ENCODE data around the gene SNAP47. TPM values are rescaled to one million over a fixed set of nuclear protein-coding genes. Genes with fewer than 3 reads are reported as not detected.

SNAP47 gene
- total RNA-seq, 1 donor from 2014 or later, result 24.2 TPM

- H3K27me3 Mint-ChIP-seq, result no peaks in the 10 kb centered on the region
- TF ChIP-seq CTCF (IDR thresholded peaks at IDR 0.05), result no peak
Observed at GRCh38 chr1:227776331-227776771, 41.1 kb downstream of the SNAP47 start.

GRCh38 chr1:227777156-227777555 is 41.9 kb downstream of the SNAP47 start:
- ATAC-seq (ENCODE audit: low read depth), result no peak
- TF ChIP-seq CTCF (IDR thresholded peaks at IDR 0.05), result no peak
- POLR2A ChIA-PET, result no interaction called here

More at GRCh38 chr1:227776331-227776771, 41.1 kb downstream of the SNAP47 start:
- no peaks in the 10 kb centered on the region for H3K4me1 Mint-ChIP-seq
- no peak for ATAC-seq (ENCODE audit: low read depth)
- H3K9me3 Mint-ChIP-seq, result no peaks in the 10 kb centered on the region
- no peak overlapping the region for H3K27ac Mint-ChIP-seq
- no peak for DNase-seq
- ChIA-PET CTCF (no interaction called here), POLR2A (no interaction called here)
- H3K4me3 Mint-ChIP-seq, result no peak overlapping the region
- intact Hi-C loops (cut with micrococcal nuclease), result no loop called here
- peaks cover 33% of the 10 kb centered on the region for H3K36me3 Mint-ChIP-seq (ENCODE audit: low read depth)

GRCh38 chr1:227777646-227778045 is 42.4 kb downstream of the SNAP47 start:
- no peaks in the 10 kb centered on the region for H3K4me1 Mint-ChIP-seq
- TF ChIP-seq CTCF (IDR thresholded peaks at IDR 0.05), result no peak
- H3K9me3 Mint-ChIP-seq, result no peaks in the 10 kb centered on the region
- ChIA-PET POLR2A (no interaction called here), CTCF (no interaction called here)
- no peak overlapping the region for H3K4me3 Mint-ChIP-seq
- peaks cover 32% of the 10 kb centered on the region for H3K36me3 Mint-ChIP-seq (ENCODE audit: low read depth)
- no peak overlapping the region for H3K27ac Mint-ChIP-seq
- DNase-seq (no peak), ATAC-seq (ENCODE audit: low read depth) (no peak)
- intact Hi-C loops (cut with micrococcal nuclease), result no loop called here
- no peaks in the 10 kb centered on the region for H3K27me3 Mint-ChIP-seq

More at GRCh38 chr1:227777156-227777555, 41.9 kb downstream of the SNAP47 start:
- H3K4me1 Mint-ChIP-seq, result no peaks in the 10 kb centered on the region
- CTCF ChIA-PET, result no interaction called here
- no peak for DNase-seq
- peaks cover 33% of the 10 kb centered on the region for H3K36me3 Mint-ChIP-seq (ENCODE audit: low read depth)
- intact Hi-C loops (cut with micrococcal nuclease), result no loop called here
- H3K9me3 Mint-ChIP-seq, result no peaks in the 10 kb centered on the region
- no peak overlapping the region for H3K4me3 Mint-ChIP-seq
- H3K27me3 Mint-ChIP-seq, result no peaks in the 10 kb centered on the region
- H3K27ac Mint-ChIP-seq, result no peak overlapping the region

GRCh38 chr1:227778401-227778947 is 43.2 kb downstream of the SNAP47 start:
- Mint-ChIP-seq H3K9me3 (no peaks in the 10 kb centered on the region), H3K27me3 (no peaks in the 10 kb centered on the region), H3K36me3 (ENCODE audit: low read depth) (peaks cover 33% of the 10 kb centered on the region), H3K4me3 (no peak overlapping the region), H3K27ac (no peak overlapping the region), H3K4me1 (no peaks in the 10 kb centered on the region)
- ChIA-PET POLR2A (no interaction called here), CTCF (no interaction called here)
- no peak for ATAC-seq (ENCODE audit: low read depth)
- TF ChIP-seq CTCF (IDR thresholded peaks at IDR 0.05), result no peak
- DNase-seq, result no peak
- intact Hi-C loops (cut with micrococcal nuclease), result no loop called here

GRCh38 chr1:227779021-227779441 is 43.8 kb downstream of the SNAP47 start:
- TF ChIP-seq CTCF (IDR thresholded peaks at IDR 0.05), result no peak
- Mint-ChIP-seq H3K4me3 (no peak overlapping the region), H3K9me3 (no peaks in the 10 kb centered on the region), H3K4me1 (no peaks in the 10 kb centered on the region), H3K27me3 (no peaks in the 10 kb centered on the region), H3K36me3 (ENCODE audit: low read depth) (peaks cover 31% of the 10 kb centered on the region), H3K27ac (no peak overlapping the region)
- no peak for ATAC-seq (ENCODE audit: low read depth)
- CTCF ChIA-PET, result no interaction called here
- POLR2A ChIA-PET, result no interaction called here
- peak; percentile 8 for DNase-seq
- intact Hi-C loops (cut with micrococcal nuclease), result no loop called here
